Heart left ventricle (tissue), 13 donors: ENCODE data around the gene TNFAIP3.

Source experiments
- CTCF ChIP-seq, 12 donors: fragments of 200-600 bp; sonication (generic) in 4 of 12; IDR thresholded peaks; one replicate each; pipeline versions ENCODE4 v1.5.0 to v1.8.0; 2018 to 2022; ENCODE audit warnings: antibody characterized with exemption in 12 of 12, mild to moderate bottlenecking in 5 of 12
- POLR2A ChIP-seq, 2 donors: fragments of 450-650 bp; IDR thresholded peaks; one replicate each; pipeline ENCODE4 v1.6.1; 2017; ENCODE audit warnings: antibody characterized with exemption in 2 of 2, mild to moderate bottlenecking in 2 of 2, moderate library complexity in 2 of 2
- donor health status: ischemic (EF 13 %, LVEDD 7.1; RV severe dilation, severe dysfunction).
- donor health status: DM: no; HTN: yes; CAD: no.
- donor health status: DM: no; HTN: no; CAD: no.
- donor health status: ischemic (EF 25% LVEDD 6.9; RV normal size, moderate dysfunction).
- donor health status: ischemic (EF 25% LVEDD 5.7; RV mildly dilated, moderate dysfunction).
- donor health status: ischemic (EF 35%, LVEDD 5.7; RV mildly dilated, moderate dysfunction).
- donor health status: nonischemic (EF 11% LVEDD 7.7; RV severe dilation, severe dysfunction).
- donor health status: DM: yes; HTN: yes; CAD: no.
- donor health status: PGD.
- donor health status: ischemic (EF 29% LVEDD 5.4; RV normal size, mild dysfunction).
- donor health status: nonischemic (EF 23%, LVEDD 6.1; RV moderate dilation, normal function).

GRCh38 chr6:137863091-137863797 is 3.8 kb upstream of the TNFAIP3 start:
- TF ChIP-seq CTCF (IDR thresholded peaks at IDR 0.05) (no peak), POLR2A (IDR thresholded peaks at IDR 0.05) (no peak)
